HEK293 (cell line): ENCODE results near the gene PCNX4.

Source experiments
- EGR2 ChIP-seq: fragments of 450-650 bp; formaldehyde crosslinking; IDR thresholded peaks from 2 replicates; pipeline ENCODE4 v1.5.1; 2016; ENCODE audit warnings: low read depth, missing biosample characterization, missing genetic modification characterization
- FEZF1 ChIP-seq: fragments of 450-650 bp; formaldehyde crosslinking; IDR thresholded peaks from 2 replicates; pipeline ENCODE4 v1.5.1; 2016; ENCODE audit warnings: missing biosample characterization, missing genetic modification characterization
- HIC1 ChIP-seq: fragments of 450-650 bp; formaldehyde crosslinking; IDR thresholded peaks from 2 replicates; pipeline ENCODE4 v1.5.1; 2016; ENCODE audit warnings: missing biosample characterization, missing genetic modification characterization
- HOXD13 ChIP-seq: sonication (generic); formaldehyde crosslinking; IDR thresholded peaks from 2 replicates; pipeline ENCODE4 v1.8.0; 2022; ENCODE audit warnings: missing genetic modification reagents, borderline replicate concordance
- KLF10 ChIP-seq: fragments of 450-650 bp; IDR thresholded peaks from 2 replicates; pipeline ENCODE4 v1.5.1; 2018; ENCODE audit warnings: missing biosample characterization, mild to moderate bottlenecking, missing genetic modification characterization
- KLF9 ChIP-seq: fragments of 450-650 bp; formaldehyde crosslinking; IDR thresholded peaks from 2 replicates; pipeline ENCODE4 v1.5.1; 2016; ENCODE audit warnings: missing biosample characterization, missing genetic modification characterization, low read depth
- OVOL3 ChIP-seq: fragments of 450-650 bp; formaldehyde crosslinking; IDR thresholded peaks from 2 replicates; pipeline ENCODE4 v1.5.1; 2016; ENCODE audit warnings: missing biosample characterization, missing genetic modification characterization
- REPIN1 ChIP-seq: fragments of 450-650 bp; formaldehyde crosslinking; IDR thresholded peaks from 2 replicates; pipeline ENCODE4 v1.5.1; 2017; ENCODE audit warnings: missing biosample characterization, missing genetic modification characterization, low read depth
- REST ChIP-seq: fragments of 450-650 bp; formaldehyde crosslinking; IDR thresholded peaks from 2 replicates; pipeline ENCODE4 v1.5.1; 2016; ENCODE audit warnings: missing biosample characterization, missing genetic modification characterization
- SALL2 ChIP-seq: fragments of 450-650 bp; formaldehyde crosslinking; IDR thresholded peaks from 2 replicates; pipeline ENCODE4 v1.5.0; 2017; ENCODE audit warnings: missing biosample characterization, mild to moderate bottlenecking, missing genetic modification characterization, borderline replicate concordance
- SCRT2 ChIP-seq: fragments of 450-650 bp; formaldehyde crosslinking; IDR thresholded peaks from 2 replicates; pipeline ENCODE4 v1.5.1; 2016; ENCODE audit warnings: missing biosample characterization, missing genetic modification characterization
- ZFHX2 ChIP-seq: fragments of 450-650 bp; formaldehyde crosslinking; conservative IDR thresholded peaks from 2 replicates; pipeline ENCODE4 v1.5.1; 2016; ENCODE audit warnings: missing biosample characterization, missing genetic modification characterization
- ZNF10 ChIP-seq: fragments of 450-650 bp; formaldehyde crosslinking; IDR thresholded peaks from 2 replicates; pipeline ENCODE4 v1.5.1; 2017; ENCODE audit warnings: missing biosample characterization, missing genetic modification characterization
- ZNF121 ChIP-seq: fragments of 450-650 bp; formaldehyde crosslinking; IDR thresholded peaks from 2 replicates; pipeline ENCODE4 v1.5.1; 2016; ENCODE audit warnings: missing biosample characterization, missing genetic modification characterization
- ZNF202 ChIP-seq: fragments of 450-650 bp; formaldehyde crosslinking; IDR thresholded peaks from 2 replicates; pipeline ENCODE4 v1.5.1; 2016; ENCODE audit warnings: missing biosample characterization, missing genetic modification characterization, borderline replicate concordance
- ZNF221 ChIP-seq: fragments of 450-650 bp; formaldehyde crosslinking; IDR thresholded peaks from 2 replicates; pipeline ENCODE4 v1.5.1; 2017; ENCODE audit warnings: missing biosample characterization, missing genetic modification characterization, borderline replicate concordance
- ZNF366 ChIP-seq: fragments of 450-650 bp; formaldehyde crosslinking; conservative IDR thresholded peaks from 2 replicates; pipeline ENCODE4 v1.5.1; 2016; ENCODE audit warnings: missing biosample characterization, missing genetic modification characterization
- ZNF513 ChIP-seq: fragments of 450-650 bp; IDR thresholded peaks from 2 replicates; pipeline ENCODE4 v1.5.1; 2018; ENCODE audit warnings: missing biosample characterization, missing genetic modification characterization
- ZNF514 ChIP-seq: fragments of 450-650 bp; formaldehyde crosslinking; IDR thresholded peaks from 2 replicates; pipeline ENCODE4 v1.5.1; 2016; ENCODE audit warnings: missing biosample characterization, missing genetic modification characterization
- ZNF521 ChIP-seq: fragments of 450-650 bp; formaldehyde crosslinking; IDR thresholded peaks from 2 replicates; pipeline ENCODE4 v1.5.1; 2017; ENCODE audit warnings: missing biosample characterization, mild to moderate bottlenecking, missing genetic modification characterization
- ZNF548 ChIP-seq: fragments of 450-650 bp; formaldehyde crosslinking; IDR thresholded peaks from 2 replicates; pipeline ENCODE4 v1.5.1; 2016; ENCODE audit warnings: missing biosample characterization, missing genetic modification characterization
- ZNF707 ChIP-seq: fragments of 450-650 bp; formaldehyde crosslinking; IDR thresholded peaks from 2 replicates; pipeline ENCODE4 v1.5.1; 2016; ENCODE audit warnings: missing biosample characterization, missing genetic modification characterization
- ZNF76 ChIP-seq: fragments of 450-650 bp; formaldehyde crosslinking; IDR thresholded peaks from 2 replicates; pipeline ENCODE4; 2016; ENCODE audit warnings: low read depth, missing biosample characterization, missing genetic modification characterization, borderline replicate concordance
- ZNF777 ChIP-seq: fragments of 450-650 bp; formaldehyde crosslinking; IDR thresholded peaks from 2 replicates; pipeline ENCODE4 v1.5.1; 2017; ENCODE audit warnings: missing biosample characterization, missing genetic modification characterization, borderline replicate concordance
- ZSCAN23 ChIP-seq: fragments of 450-650 bp; formaldehyde crosslinking; IDR thresholded peaks from 2 replicates; pipeline ENCODE4 v1.5.1; 2016; ENCODE audit warnings: missing biosample characterization, missing genetic modification characterization
- TF ChIP-seq, protein P1 (sequence below): fragments of 450-650 bp; formaldehyde crosslinking; IDR thresholded peaks from 2 replicates; pipeline ENCODE4 v1.5.1; 2016; ENCODE audit warnings: missing biosample characterization, missing genetic modification characterization
- TF ChIP-seq, protein P2 (sequence below): fragments of 450-650 bp; formaldehyde crosslinking; IDR thresholded peaks from 2 replicates; pipeline ENCODE4 v1.5.1; 2016; ENCODE audit warnings: missing biosample characterization, missing genetic modification characterization

The PCNX4 gene

GRCh38 chr14:60091550-60092525, at the start of gene PCNX4 (continued):
- TF ChIP-seq, protein P1, sequence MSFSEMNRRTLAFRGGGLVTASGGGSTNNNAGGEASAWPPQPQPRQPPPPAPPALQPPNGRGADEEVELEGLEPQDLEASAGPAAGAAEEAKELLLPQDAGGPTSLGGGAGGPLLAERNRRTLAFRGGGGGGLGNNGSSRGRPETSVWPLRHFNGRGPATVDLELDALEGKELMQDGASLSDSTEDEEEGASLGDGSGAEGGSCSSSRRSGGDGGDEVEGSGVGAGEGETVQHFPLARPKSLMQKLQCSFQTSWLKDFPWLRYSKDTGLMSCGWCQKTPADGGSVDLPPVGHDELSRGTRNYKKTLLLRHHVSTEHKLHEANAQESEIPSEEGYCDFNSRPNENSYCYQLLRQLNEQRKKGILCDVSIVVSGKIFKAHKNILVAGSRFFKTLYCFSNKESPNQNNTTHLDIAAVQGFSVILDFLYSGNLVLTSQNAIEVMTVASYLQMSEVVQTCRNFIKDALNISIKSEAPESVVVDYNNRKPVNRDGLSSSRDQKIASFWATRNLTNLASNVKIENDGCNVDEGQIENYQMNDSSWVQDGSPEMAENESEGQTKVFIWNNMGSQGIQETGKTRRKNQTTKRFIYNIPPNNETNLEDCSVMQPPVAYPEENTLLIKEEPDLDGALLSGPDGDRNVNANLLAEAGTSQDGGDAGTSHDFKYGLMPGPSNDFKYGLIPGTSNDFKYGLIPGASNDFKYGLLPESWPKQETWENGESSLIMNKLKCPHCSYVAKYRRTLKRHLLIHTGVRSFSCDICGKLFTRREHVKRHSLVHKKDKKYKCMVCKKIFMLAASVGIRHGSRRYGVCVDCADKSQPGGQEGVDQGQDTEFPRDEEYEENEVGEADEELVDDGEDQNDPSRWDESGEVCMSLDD (tag by site-specific recombination), result no peak
- TF ChIP-seq ZNF202 (tag by site-specific recombination) (no peak), HOXD13 (CRISPR knock-in tag) (peak; percentile 57; the same call in 1 of the 2 replicates), OVOL3 (tag by site-specific recombination) (0 out of 2 replicates have a peak, but pooled peaks have one; percentile 21), REST (no peak), ZNF777 (tag by site-specific recombination) (peak; percentile 75; the same call in 1 of the 2 replicates), SCRT2 (tag by site-specific recombination) (no peak), SALL2 (no peak), HIC1 (tag by site-specific recombination) (no peak), ZNF514 (no peak), ZNF548 (tag by site-specific recombination) (no peak), REPIN1 (tag by site-specific recombination) (no peak), ZNF366 (tag by site-specific recombination) (peak; percentile 33; the same call in 1 of the 2 replicates), EGR2 (tag by site-specific recombination) (no peak), ZNF76 (tag by site-specific recombination) (peak; percentile 94), ZNF121 (tag by site-specific recombination) (0 out of 2 replicates have a peak, but pooled peaks have one; percentile 51), ZNF521 (tag by site-specific recombination) (no peak), ZNF707 (no peak), ZNF221 (no peak), ZNF10 (no peak; the same call in 1 of the 2 replicates), KLF10 (peak; percentile 91), ZNF513 (tag by site-specific recombination) (no peak), ZFHX2 (no peak), ZSCAN23 (no peak), KLF9 (tag by site-specific recombination) (peak; percentile 90), FEZF1 (tag by site-specific recombination) (no peak)
- TF ChIP-seq, protein P2, sequence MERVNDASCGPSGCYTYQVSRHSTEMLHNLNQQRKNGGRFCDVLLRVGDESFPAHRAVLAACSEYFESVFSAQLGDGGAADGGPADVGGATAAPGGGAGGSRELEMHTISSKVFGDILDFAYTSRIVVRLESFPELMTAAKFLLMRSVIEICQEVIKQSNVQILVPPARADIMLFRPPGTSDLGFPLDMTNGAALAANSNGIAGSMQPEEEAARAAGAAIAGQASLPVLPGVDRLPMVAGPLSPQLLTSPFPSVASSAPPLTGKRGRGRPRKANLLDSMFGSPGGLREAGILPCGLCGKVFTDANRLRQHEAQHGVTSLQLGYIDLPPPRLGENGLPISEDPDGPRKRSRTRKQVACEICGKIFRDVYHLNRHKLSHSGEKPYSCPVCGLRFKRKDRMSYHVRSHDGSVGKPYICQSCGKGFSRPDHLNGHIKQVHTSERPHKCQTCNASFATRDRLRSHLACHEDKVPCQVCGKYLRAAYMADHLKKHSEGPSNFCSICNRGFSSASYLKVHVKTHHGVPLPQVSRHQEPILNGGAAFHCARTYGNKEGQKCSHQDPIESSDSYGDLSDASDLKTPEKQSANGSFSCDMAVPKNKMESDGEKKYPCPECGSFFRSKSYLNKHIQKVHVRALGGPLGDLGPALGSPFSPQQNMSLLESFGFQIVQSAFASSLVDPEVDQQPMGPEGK, result no peak; the same call in 1 of the 2 replicates
